HepG2 (cell line): ENCODE data around the gene NCKAP1. TPM values are rescaled to one million over a fixed set of nuclear protein-coding genes. Genes with fewer than 3 reads are reported as not detected.

ENCODE experiments used
- DNMT1 ChIP-seq: sonication (generic); formaldehyde crosslinking; IDR thresholded peaks from 2 replicates; pipeline ENCODE4 v1.5.1; 2020; ENCODE audit warnings: mild to moderate bottlenecking, missing genetic modification reagents
- FOXK1 ChIP-seq: sonication (generic); formaldehyde crosslinking; IDR thresholded peaks from 2 replicates; pipeline ENCODE4 v1.4.0; 2020; ENCODE audit warnings: low read depth, missing genetic modification reagents, borderline replicate concordance
- GABPA ChIP-seq, 2 experiments: IDR thresholded peaks; 2 replicates each; pipeline ENCODE4 v1.6.1; 2011 to 2016; ENCODE audit warnings: low read depth in 2 of 2, low read length in 1 of 2, missing biosample characterization in 1 of 2, missing genetic modification characterization in 1 of 2
- GMEB2 ChIP-seq: IDR thresholded peaks from 2 replicates; pipeline ENCODE4 v1.6.1; 2016; ENCODE audit warnings: missing biosample characterization, missing genetic modification reagents, low read depth
- HOXA7 ChIP-seq: sonication (generic); formaldehyde crosslinking; IDR thresholded peaks from 2 replicates; pipeline ENCODE4 v1.8.1; 2022; ENCODE audit warnings: mild to moderate bottlenecking, missing genetic modification reagents, moderate library complexity
- MEIS1 ChIP-seq: sonication (generic); formaldehyde crosslinking; IDR thresholded peaks from 2 replicates; pipeline ENCODE4 v1.9.0; 2021; ENCODE audit warnings: mild to moderate bottlenecking, missing genetic modification reagents, moderate library complexity, borderline replicate concordance
- NFE2L1 ChIP-seq: sonication (generic); formaldehyde crosslinking; IDR thresholded peaks from 2 replicates; pipeline ENCODE4 v1.4.0; 2020; ENCODE audit warnings: missing genetic modification reagents, mild to moderate bottlenecking, borderline replicate concordance
- NR2C2 ChIP-seq: sonication (generic); formaldehyde crosslinking; IDR thresholded peaks from 2 replicates; pipeline ENCODE4 v1.4.0; 2020; ENCODE audit warnings: missing genetic modification reagents, mild to moderate bottlenecking, moderate library complexity, borderline replicate concordance
- REXO4 ChIP-seq: sonication (generic); formaldehyde crosslinking; IDR thresholded peaks from 2 replicates; pipeline ENCODE4 v1.8.0; 2022; ENCODE audit warnings: missing genetic modification reagents, mild to moderate bottlenecking, borderline replicate concordance
- RFX1 ChIP-seq: fragments of 450-650 bp; IDR thresholded peaks from 2 replicates; pipeline ENCODE4 v1.6.1; 2017
- SIX4 ChIP-seq: sonication (generic); formaldehyde crosslinking; IDR thresholded peaks from 2 replicates; pipeline ENCODE4 v1.4.0; 2020; ENCODE audit warnings: missing genetic modification reagents
- SRF ChIP-seq: IDR thresholded peaks from 2 replicates; pipeline ENCODE4 v1.6.1; 2011; ENCODE audit warnings: mild to moderate bottlenecking, low read depth, low read length, moderate library complexity
- TERF1 ChIP-seq: sonication (generic); formaldehyde crosslinking; IDR thresholded peaks from 2 replicates; pipeline ENCODE4 v1.8.0; 2022; ENCODE audit warnings: mild to moderate bottlenecking, missing genetic modification reagents, moderate library complexity
- ZBTB7B ChIP-seq: sonication (generic); formaldehyde crosslinking; IDR thresholded peaks from 2 replicates; pipeline ENCODE4 v1.4.0; 2020; ENCODE audit warnings: missing genetic modification reagents
- ZBTB8A ChIP-seq: sonication (generic); formaldehyde crosslinking; IDR thresholded peaks from 2 replicates; pipeline ENCODE4 v1.4.0; 2020; ENCODE audit warnings: mild to moderate bottlenecking, low read depth, missing genetic modification reagents, borderline replicate concordance
- ZKSCAN1 ChIP-seq: fragments of 150-350 bp; IDR thresholded peaks from 2 replicates; pipeline ENCODE4 v1.6.1; 2014; ENCODE audit warnings: low read length
- ZNF660 ChIP-seq: sonication (generic); formaldehyde crosslinking; IDR thresholded peaks from 2 replicates; pipeline ENCODE4 v1.5.1; 2020; ENCODE audit warnings: mild to moderate bottlenecking, low read depth, missing genetic modification reagents, borderline replicate concordance
- polyA plus RNA-seq, 8 experiments: library from polyadenylated mRNA; depleted of rRNA in 3 of 8; stranded (reverse) in 7 of 8; unstranded in 1 of 8; fragments of >200 nt; fragmentation: Illumina TruSeq in 4 of 8; extraction: Trizol in 4 of 8; gene quantifications; 2 replicates each; pipeline versions ENCODE4 v1.2.1 to v1.2.3, GENCODE V29; 2011 to 2016; ENCODE audit warnings: low read depth in 4 of 8, missing spikeins in 1 of 8, mixed read lengths in 1 of 8; ENCODE audit not compliant: insufficient read depth in 1 of 8
- total RNA-seq, 5 experiments: library from RNA; depleted of rRNA; stranded (reverse); fragments of >200 nt; fragmentation: Illumina TruSeq; extraction: Trizol; gene quantifications; 2 replicates each; pipeline ENCODE4 v1.2.3, GENCODE V29; 2016; ENCODE audit warnings: low read depth in 1 of 5
- TF ChIP-seq, protein P1 (sequence below): sonication (generic); formaldehyde crosslinking; IDR thresholded peaks from 2 replicates; pipeline ENCODE4 v1.8.0; 2022; ENCODE audit warnings: mild to moderate bottlenecking, missing genetic modification reagents; ENCODE audit not compliant: insufficient replicate concordance
- TF ChIP-seq, protein P2 (sequence below): sonication (generic); formaldehyde crosslinking; IDR thresholded peaks from 2 replicates; pipeline ENCODE4 v1.9.0; 2021; ENCODE audit warnings: missing genetic modification reagents, borderline replicate concordance

The NCKAP1 gene
- total and polyA plus RNA-seq, 2 of the 13 experiments (the other 11 are each of a cell fraction or from before 2014, with no cell fraction given), result 72.1 to 96.3 TPM

DNA sequence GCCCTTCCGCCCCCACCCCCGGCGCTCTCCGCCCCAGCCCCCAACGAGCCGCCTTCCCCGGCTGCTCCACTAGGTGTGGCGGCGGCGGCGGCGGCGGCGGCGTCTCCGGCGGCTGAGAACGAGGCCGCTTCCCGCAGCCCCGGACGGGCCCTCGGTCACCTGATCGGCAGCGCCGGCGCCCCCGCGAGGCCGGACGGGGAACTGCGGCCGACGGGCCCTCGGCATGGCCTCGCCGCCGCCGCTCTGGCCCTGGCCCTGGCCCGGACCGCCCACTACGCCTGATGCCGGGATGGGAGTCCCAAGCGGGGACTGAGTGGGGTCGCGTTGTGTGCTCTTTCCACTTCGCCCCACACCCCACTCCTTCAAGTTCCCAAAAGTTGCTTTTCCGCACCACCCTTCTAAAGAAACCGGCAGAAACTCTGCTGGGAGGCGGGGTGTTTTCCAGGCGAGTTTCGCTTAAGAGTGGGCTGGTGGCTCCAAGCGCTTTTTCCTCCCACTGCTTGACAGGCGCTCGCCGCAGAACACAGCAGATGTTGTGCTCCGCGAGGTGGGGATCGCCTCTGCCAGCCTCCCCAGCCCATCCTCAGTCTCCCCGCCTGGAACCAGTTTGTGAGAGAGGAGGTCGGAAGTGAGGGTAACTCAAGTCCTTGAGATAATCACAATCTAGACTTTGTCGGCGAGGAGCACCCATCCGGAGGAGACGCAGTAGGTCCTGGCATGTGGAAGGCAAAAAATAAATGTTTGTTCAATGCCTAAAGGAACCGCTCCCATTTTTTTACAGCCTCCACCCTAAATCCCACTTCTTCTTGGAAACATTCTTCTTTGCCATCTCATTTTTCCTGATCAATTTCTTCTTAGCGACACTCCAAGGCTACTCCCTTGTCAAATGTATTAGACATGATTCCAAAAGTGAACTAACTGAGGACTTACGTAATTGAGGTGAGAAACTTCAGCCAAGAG, at the start of gene NCKAP1 (continued):
- no peak for TF ChIP-seq FOXK1
- peak; percentile 26; the same call in 1 of the 2 replicates for TF ChIP-seq NR2C2
- no peak for TF ChIP-seq GMEB2 (CRISPR knock-in tag)
- no peak for TF ChIP-seq ZKSCAN1
- TF ChIP-seq RFX1, result no peak
- TF ChIP-seq DNMT1, result no peak
- TF ChIP-seq GABPA (IDR thresholded peaks at IDR 0.05; ENCODE audit: low read depth, low read length), result no peak; the same call in 1 of the 2 replicates
- no peak for TF ChIP-seq GABPA (CRISPR knock-in tag; IDR thresholded peaks at IDR 0.05; ENCODE audit: low read depth)
- TF ChIP-seq NFE2L1 (CRISPR knock-in tag), result no peak
- no peak for TF ChIP-seq SIX4 (CRISPR knock-in tag)
- TF ChIP-seq SRF, result no peak
- TF ChIP-seq REXO4, result no peak
- 0 out of 2 replicates have a peak, but pooled peaks have one; percentile 43 for TF ChIP-seq ZBTB7B (CRISPR knock-in tag)
- TF ChIP-seq MEIS1 (CRISPR knock-in tag), result no peak; the same call in 1 of the 2 replicates
- TF ChIP-seq, protein P1, sequence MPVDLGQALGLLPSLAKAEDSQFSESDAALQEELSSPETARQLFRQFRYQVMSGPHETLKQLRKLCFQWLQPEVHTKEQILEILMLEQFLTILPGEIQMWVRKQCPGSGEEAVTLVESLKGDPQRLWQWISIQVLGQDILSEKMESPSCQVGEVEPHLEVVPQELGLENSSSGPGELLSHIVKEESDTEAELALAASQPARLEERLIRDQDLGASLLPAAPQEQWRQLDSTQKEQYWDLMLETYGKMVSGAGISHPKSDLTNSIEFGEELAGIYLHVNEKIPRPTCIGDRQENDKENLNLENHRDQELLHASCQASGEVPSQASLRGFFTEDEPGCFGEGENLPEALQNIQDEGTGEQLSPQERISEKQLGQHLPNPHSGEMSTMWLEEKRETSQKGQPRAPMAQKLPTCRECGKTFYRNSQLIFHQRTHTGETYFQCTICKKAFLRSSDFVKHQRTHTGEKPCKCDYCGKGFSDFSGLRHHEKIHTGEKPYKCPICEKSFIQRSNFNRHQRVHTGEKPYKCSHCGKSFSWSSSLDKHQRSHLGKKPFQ (CRISPR knock-in tag), result no peak
- TF ChIP-seq TERF1 (CRISPR knock-in tag), result no peak; the same call in 1 of the 2 replicates
- TF ChIP-seq HOXA7 (CRISPR knock-in tag), result no peak
- TF ChIP-seq ZBTB8A (CRISPR knock-in tag), result 0 out of 2 replicates have a peak, but pooled peaks have one; percentile 4
- TF ChIP-seq ZNF660, result no peak
- TF ChIP-seq, protein P2, sequence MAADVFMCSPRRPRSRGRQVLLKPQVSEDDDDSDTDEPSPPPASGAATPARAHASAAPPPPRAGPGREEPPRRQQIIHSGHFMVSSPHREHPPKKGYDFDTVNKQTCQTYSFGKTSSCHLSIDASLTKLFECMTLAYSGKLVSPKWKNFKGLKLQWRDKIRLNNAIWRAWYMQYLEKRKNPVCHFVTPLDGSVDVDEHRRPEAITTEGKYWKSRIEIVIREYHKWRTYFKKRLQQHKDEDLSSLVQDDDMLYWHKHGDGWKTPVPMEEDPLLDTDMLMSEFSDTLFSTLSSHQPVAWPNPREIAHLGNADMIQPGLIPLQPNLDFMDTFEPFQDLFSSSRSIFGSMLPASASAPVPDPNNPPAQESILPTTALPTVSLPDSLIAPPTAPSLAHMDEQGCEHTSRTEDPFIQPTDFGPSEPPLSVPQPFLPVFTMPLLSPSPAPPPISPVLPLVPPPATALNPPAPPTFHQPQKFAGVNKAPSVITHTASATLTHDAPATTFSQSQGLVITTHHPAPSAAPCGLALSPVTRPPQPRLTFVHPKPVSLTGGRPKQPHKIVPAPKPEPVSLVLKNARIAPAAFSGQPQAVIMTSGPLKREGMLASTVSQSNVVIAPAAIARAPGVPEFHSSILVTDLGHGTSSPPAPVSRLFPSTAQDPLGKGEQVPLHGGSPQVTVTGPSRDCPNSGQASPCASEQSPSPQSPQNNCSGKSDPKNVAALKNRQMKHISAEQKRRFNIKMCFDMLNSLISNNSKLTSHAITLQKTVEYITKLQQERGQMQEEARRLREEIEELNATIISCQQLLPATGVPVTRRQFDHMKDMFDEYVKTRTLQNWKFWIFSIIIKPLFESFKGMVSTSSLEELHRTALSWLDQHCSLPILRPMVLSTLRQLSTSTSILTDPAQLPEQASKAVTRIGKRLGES (CRISPR knock-in tag), result 0 out of 2 replicates have a peak, but pooled peaks have one; percentile 16
